Stimulated activated CD4-positive, alpha-beta T cell treated with anti-CD3 and anti-CD28 coated beads, Interleukin-15, amount 100 ng/mL, for 24 hours (primary cell): ENCODE data around the gene YEATS4.
"Not testable (repeated sequence)": the region's sequence is repeated elsewhere in the genome, so short reads cannot be mapped to it uniquely, and the experiment has no call there.

ENCODE experiments used
- DNase-seq: peaks from one replicate; pipeline ENCODE4 v3.0.0-alpha.2; 2020

Gene YEATS4

DNA sequence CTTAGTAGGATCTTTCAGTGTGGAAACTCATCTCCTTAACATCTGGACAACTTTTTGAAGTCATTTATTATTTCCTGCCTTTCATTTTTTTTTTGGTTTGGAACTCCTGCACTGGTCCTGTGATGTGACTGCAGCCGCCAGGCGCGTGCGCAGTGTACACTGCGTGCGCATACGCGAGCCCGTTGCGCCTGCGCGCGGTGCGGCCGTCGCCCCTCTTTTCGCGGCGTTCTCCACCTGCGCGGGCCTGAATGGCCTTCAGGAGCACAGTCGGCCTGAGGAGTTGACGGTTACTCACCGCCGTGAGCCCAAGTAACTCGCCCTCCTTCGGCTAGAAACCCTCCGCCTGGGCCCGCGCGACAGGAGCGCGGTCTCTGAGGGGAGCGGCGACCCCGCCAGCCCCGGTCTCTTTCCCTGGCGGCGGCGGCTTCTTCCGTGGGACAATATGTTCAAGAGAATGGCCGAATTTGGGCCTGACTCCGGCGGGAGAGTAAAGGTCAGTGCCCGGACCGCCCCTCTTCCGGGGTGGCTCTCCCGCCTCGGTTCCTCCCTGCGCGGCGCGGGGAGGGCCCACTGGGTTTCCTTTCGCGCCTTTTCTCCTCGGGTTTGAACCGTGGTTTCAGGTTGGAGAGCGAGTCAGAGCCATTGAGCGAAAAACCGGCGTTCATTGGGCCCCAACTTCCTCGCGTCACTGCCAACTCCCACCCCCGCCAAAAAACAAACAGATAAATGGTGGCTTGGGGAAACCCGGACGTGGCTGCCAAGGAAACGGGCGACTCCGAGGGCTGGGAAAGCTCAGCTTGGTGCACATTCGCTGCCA, at the start of gene YEATS4:
YEATS4 (plus strand) TSS at position 213 of the 817 bp plus-strand sequence; CDS start at position 443, 230 bp downstream.
- peak; percentile 90 for DNase-seq

DNA sequence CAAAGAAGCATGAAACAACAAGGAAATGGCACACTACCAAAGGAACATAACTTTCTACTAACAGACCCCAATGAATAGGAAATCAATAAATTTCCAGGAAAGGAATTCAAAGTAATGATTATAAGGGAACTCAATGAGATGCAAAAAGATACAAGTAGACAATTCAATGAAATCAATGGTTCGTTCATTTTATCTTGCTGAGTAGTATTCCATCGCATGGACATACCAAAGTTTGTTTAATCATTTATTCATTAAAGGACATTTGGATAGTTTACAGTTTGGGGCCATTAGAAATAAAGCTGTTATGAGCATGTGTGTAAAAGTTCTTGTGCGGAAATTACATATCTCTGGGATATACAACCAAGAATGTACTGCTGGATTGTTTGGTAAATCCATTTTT, 46.3 kb upstream of the YEATS4 start:
- DNase-seq, result no peak

- DNase-seq, result not testable (repeated sequence)
Observed at GRCh38 chr12:69316784-69317183, 42.8 kb upstream of the YEATS4 start.

DNA sequence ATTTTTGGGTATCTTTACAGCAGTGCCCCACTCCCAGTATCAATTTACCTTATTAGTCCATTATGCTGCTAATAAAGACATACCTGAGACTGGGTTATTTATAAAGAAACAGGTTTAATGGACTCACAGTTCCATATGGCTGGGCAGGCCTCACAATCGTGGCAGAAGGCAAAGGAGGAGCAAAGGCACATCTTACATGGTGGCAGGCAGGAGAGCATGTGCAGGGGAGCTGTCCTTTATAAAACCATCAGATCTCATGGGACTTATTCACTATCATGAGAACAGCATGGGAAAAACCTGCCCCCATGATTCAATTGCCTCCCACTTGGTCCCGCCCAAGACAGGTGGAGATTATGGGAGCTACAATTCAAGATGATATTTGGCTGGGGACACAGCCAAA, 42.3 kb upstream of the YEATS4 start:
- not testable (repeated sequence) for DNase-seq

- DNase-seq, result no peak
Observed at GRCh38 chr12:69318225-69318624, 41.3 kb upstream of the YEATS4 start.

- no peak for DNase-seq
Observed at GRCh38 chr12:69321351-69321750, 38.2 kb upstream of the YEATS4 start.

GRCh38 chr12:69324797-69325466, 34.6 kb upstream of the YEATS4 start:
- no peak for DNase-seq

- no peak for DNase-seq
Observed at GRCh38 chr12:69328426-69328825, 31.1 kb upstream of the YEATS4 start.

DNA sequence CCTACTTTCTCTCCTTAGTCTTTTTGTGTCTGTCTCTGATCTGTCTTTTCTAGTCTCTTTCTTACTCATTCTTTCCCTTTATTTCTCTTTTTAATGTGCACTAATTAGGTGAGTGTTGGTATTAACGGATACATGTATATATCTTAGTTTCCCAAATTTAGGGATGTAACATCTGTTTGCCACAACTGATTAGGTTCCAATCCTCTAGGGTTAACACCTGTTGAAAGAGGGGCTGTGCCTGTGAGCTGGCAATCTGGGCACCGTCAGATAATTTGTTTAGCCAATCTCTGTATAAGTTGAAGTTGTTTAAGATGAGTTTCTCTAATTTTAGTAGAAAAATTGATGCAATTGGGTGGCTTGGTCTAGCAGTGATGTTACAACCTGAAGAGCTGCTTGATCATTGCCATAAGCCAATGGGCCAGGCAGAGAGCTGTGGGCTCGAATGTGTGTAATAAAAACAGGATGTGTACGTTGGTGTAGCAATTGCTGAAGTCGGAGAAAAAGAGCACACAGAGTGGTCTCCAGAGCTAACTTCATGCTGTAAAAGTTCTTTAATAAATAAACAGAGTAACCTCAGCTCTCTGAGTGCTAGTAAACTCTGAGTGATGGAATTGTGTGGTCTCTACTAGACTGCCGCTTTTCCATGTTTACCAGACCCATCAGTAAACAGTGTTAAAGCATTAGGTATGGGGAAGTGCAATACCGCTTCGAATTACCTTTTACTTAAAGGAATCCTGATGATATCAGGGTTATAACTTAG, 29.7 kb upstream of the YEATS4 start:
- DNase-seq, result peak; percentile 11

- DNase-seq, result peak; percentile 64
Observed at GRCh38 chr12:69330475-69331473, 28.8 kb upstream of the YEATS4 start.

DNA sequence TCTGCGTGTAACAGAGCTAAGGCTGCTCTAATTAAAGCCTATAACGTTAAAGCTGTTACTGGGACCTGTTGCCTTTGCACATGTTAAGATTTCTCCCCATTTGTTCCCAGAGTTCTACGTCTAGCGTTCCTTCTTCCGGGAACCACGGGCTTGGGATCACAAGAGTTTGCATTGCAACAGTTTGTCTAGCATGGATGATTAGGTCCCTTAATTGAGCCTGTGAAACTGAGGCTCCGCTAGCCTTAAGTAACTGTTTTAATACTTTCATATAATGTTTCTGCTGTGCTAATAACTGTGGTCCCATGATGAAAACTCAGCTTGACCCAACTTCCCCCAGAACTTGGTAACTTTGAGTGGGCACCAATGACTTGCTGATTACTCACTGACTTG, 28.0 kb upstream of the YEATS4 start:
- no peak for DNase-seq

GRCh38 chr12:69331909-69332684, 27.4 kb upstream of the YEATS4 start:
- no peak for DNase-seq

- DNase-seq, result no peak
Observed at GRCh38 chr12:69332815-69333358, 26.7 kb upstream of the YEATS4 start.

DNA sequence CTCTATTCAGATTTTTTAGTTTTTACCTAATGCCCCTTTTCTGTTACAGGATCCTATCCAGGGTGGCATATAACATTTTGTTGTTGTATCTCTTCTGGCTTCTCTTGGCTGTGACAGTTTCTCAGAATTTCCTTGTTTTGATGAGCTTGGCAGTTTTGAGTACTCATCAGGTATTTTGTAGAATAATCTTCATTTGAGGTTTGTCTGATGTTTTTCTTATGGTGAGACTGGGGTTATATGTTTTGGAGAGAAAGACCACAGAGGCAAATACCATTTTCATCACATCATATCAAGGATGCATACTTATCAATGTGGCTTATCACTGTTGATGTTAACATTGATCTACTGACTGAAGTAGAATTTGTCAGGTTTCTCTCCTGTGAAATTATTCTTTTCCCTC, 25.4 kb upstream of the YEATS4 start:
- no peak for DNase-seq

DNA sequence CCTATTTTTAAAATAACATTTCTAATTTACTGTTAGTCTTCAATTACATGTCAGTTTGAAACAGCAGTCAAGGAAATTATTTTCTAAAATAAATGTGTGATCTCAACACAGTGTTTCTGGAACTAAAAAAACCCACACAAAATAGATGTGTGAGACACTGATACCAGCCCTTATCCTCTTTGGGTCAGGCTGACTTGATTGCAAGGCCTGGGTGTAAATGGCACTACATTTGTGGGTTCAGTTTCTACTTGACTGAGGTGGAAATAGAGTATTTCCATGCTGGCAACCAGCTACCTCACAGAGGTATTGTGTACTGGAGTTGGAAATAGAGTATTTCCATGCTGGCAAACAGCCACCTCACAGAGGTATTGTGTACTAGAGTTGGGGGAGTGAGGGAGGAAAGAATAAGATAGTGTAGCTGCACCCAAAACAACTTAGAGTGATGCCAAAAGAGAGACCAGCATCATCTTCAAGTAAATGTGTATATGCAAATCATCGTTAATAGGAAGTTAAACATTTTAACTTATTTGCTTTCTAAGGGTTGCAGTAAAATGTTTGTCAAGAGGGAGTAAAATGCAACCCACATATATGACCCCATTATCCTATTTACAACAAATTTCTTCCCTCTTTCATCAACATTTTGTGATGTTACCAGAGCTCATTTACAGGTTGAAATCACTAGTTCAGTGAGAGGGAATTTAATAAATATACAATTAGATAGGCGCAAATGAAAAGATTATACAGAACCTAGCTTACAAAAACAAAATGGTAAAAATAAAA, 22.0 kb upstream of the YEATS4 start:
- no peak for DNase-seq

DNA sequence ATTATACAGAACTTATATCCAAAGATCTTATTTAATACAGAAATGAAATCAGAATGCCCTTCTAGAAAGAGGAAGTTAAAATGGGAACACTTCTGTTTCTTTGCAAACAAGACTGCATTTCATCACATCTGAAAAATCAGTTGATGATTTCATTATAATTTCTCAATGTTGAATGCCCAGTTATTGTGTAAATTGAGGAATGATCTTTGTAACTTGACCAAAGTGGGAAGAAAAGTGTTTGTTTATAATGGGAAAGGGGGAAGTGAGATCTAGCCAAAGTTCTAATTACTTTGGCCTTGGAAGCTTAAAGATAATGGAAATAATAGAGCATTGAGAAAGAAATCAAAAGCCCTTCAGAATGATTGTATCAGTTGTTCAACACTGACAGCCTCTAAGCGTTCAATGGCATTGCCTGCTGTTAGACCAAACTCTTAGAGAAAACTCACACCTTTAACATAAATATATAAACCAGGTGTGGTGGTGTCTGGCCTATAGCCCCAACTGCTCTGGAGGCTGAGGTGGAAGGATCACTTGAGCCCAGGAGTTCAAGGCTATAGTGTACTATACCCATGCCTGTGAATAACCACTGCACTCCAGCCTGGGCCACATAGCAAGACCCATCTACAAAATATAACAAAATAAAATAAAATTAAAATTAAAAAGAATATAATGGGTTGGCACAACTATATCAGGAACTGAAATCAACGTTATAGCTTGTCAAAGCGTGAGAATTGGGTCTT, 21.3 kb upstream of the YEATS4 start:
- DNase-seq, result no peak

GRCh38 chr12:69338936-69339335, 20.6 kb upstream of the YEATS4 start:
- no peak for DNase-seq

GRCh38 chr12:69339999-69340398, 19.5 kb upstream of the YEATS4 start:
- no peak for DNase-seq

DNA sequence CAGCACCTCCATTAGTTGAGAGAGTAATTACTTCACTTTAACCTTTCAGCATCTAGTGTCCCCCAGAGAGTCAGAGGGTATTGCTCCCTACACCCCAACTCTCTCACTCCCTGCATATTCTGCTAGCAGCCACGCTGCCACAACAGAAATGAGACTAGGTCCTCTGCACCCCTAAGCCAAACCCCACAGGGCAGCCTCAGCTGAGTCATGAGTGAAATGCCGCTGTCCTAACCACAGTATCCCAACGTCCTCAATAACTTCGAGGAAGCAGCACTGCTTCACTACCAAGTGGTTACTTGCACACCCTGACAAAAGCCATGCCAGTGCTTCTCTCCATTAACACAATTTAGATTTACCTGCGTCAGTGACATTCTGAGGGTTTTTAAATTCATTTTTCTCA, 18.2 kb upstream of the YEATS4 start:
- no peak for DNase-seq

DNA sequence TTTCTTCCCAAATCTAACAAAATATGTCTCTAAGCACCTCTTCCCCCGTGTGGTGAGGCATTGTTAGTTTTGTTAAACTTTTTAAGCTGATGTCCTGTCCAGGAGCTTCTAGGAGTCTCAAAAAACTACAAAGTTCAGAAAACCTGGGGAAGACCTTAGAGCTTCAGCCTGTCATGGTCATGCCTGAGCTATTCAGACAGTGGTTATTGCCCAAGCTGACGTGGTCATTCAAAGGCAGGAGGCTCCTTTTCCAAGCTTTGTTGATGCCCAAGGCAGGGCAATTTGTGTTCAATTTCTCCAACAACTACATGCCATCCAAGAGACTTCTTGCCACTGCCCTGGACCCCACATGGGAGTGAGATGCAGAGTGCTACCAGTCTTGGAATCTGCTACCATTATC, 17.1 kb upstream of the YEATS4 start:
- no peak for DNase-seq
